HepG2 (cell line): ENCODE measurements around the gene SH3GL2. TPM values are rescaled to one million over a fixed set of nuclear protein-coding genes. Genes with fewer than 3 reads are reported as not detected.

Experiments used
- ATAC-seq: fragments of 200-7000 bp; cut with Tn5 transposase; 3 replicates; pipeline ENCODE4 v1.9.1; 2020; ENCODE audit warnings: mild to moderate bottlenecking, moderate library complexity
- BruUV-seq: library from RNA; stranded (reverse); fragments of 400-500 nt; replicated peaks from 2 replicates; lab custom pipeline; 2021; lab: Mats Ljungman, UMichigan
- CTCF ChIA-PET: fragments of 300-600 bp; formaldehyde crosslinking; extraction: SDS; loops from one replicate; lab custom pipeline; 2021; ENCODE audit warnings: low total read pairs, inconsistent platforms, low intra/inter-chr PET ratio; lab: Yijun Ruan, JAX
- POLR2A ChIA-PET: fragments of 350-600 bp; sonication (Branson Sonifier 250); formaldehyde crosslinking; loops from one replicate; lab custom pipeline; 2020; ENCODE audit warnings: antibody characterized with exemption, inconsistent platforms; lab: Yijun Ruan, JAX
- DNase-seq: peaks from one replicate; pipeline ENCODE4 v3.0.0-alpha.2; 2015; ENCODE audit warnings: low spot score
- FAIRE-seq: peaks from 3 replicates; lab custom pipeline; 2011; peaks lifted over from hg19 to GRCh38; lab: Jason Lieb, UNC
- H2AFZ ChIP-seq: one replicate; pipeline ENCODE4 v1.6.1; 2011; ENCODE audit warnings: low read length, inconsistent platforms
- H3K27ac ChIP-seq: fragments of 300-600 bp; 3 replicates; pipeline ENCODE4 v1.8.0; 2011; ENCODE audit warnings: mixed run types, mild to moderate bottlenecking, mixed read lengths, low read length, inconsistent platforms; ENCODE audit not compliant: insufficient read depth; ENCODE audit errors: extremely low read length
- H3K27me3 ChIP-seq, 2 experiments: fragments of 200-600 bp in 1 of 2; 2 replicates in 1 of 2; 3 replicates in 1 of 2; pipeline versions ENCODE4 v1.6.0 to v1.8.0; 2011; ENCODE audit warnings: low read length in 2 of 2, mild to moderate bottlenecking in 2 of 2, moderate library complexity in 2 of 2, inconsistent platforms in 1 of 2; ENCODE audit not compliant: insufficient read depth in 2 of 2, control insufficient read depth in 1 of 2
- H3K36me3 ChIP-seq, 2 experiments: fragments of 200-600 bp in 1 of 2; replicated peaks in 1 of 2; 2 replicates in 1 of 2; 3 replicates in 1 of 2; pipeline versions ENCODE4 v1.5.1 to v1.8.0; 2011; ENCODE audit warnings: low read length in 2 of 2, inconsistent platforms in 1 of 2; ENCODE audit not compliant: insufficient read depth in 2 of 2, control insufficient read depth in 1 of 2
- H3K4me1 ChIP-seq: 2 replicates; pipeline ENCODE4 v1.5.1; 2012; ENCODE audit warnings: low read length, inconsistent platforms; ENCODE audit not compliant: insufficient read depth
- H3K4me2 ChIP-seq: 2 replicates; pipeline ENCODE4 v1.6.0; 2011; ENCODE audit warnings: low read depth, low read length, inconsistent platforms
- H3K4me3 ChIP-seq, 3 experiments: fragments of 200-600 bp in 1 of 3; sonication (generic), shearing (Covaris generic) in 1 of 3; replicated peaks in 1 of 3; 2 replicates each; pipeline ENCODE4 v1.5.1; 2011 to 2016; ENCODE audit warnings: low read length in 3 of 3, inconsistent platforms in 2 of 3, low read depth in 2 of 3, mild to moderate bottlenecking in 2 of 3, control low read depth in 1 of 3, mixed read lengths in 1 of 3; ENCODE audit not compliant: insufficient read depth in 1 of 3
- H3K79me2 ChIP-seq: one replicate; pipeline ENCODE4 v1.6.1; 2011; ENCODE audit warnings: low read length, inconsistent platforms; ENCODE audit not compliant: insufficient read depth
- H3K9ac ChIP-seq: 2 replicates; pipeline ENCODE4 v1.6.0; 2011; ENCODE audit warnings: mild to moderate bottlenecking, low read depth, low read length, inconsistent platforms; ENCODE audit not compliant: insufficient read depth
- H3K9me3 ChIP-seq: 2 replicates; pipeline ENCODE4 v1.5.1; 2012; ENCODE audit warnings: mild to moderate bottlenecking, low read length
- H4K20me1 ChIP-seq: 2 replicates; pipeline ENCODE4 v1.6.0; 2011; ENCODE audit warnings: inconsistent platforms, mild to moderate bottlenecking, low read length, moderate library complexity; ENCODE audit not compliant: insufficient read depth
- ERF ChIP-seq: IDR thresholded peaks from 2 replicates; pipeline ENCODE4 v1.6.1; 2018; ENCODE audit warnings: missing biosample characterization, missing genetic modification reagents
- MBD4 ChIP-seq: IDR thresholded peaks from 2 replicates; pipeline ENCODE4 v1.6.1; 2012; ENCODE audit warnings: low read length, inconsistent platforms, borderline replicate concordance
- PLSCR1 ChIP-seq: sonication (generic); formaldehyde crosslinking; IDR thresholded peaks from 2 replicates; pipeline ENCODE4 v1.5.0; 2020; ENCODE audit warnings: missing genetic modification reagents, mild to moderate bottlenecking, borderline replicate concordance
- ZZZ3 ChIP-seq: sonication (generic); formaldehyde crosslinking; IDR thresholded peaks from 2 replicates; pipeline ENCODE4 v1.4.0; 2020; ENCODE audit warnings: missing genetic modification reagents, mild to moderate bottlenecking, borderline replicate concordance
- WGBS: methylation state at CpG from one replicate; pipeline ENCODE4 v1.1.6; 2017; ENCODE audit warnings: low lambda C conversion rate; 5-methylcytosine and 5-hydroxymethylcytosine counted together
- in situ Hi-C: cut with HindIII; loops from 2 replicates; pipeline ENCODE4 v1.10.0; 2017; ENCODE audit warnings: low pct_unique_long_range_greater_than_20kb; ENCODE audit not compliant: extremely low pct_ligation_motif_present
- intact Hi-C: fragments of 100-400 bp; cut with micrococcal nuclease; formaldehyde crosslinking; loops from one replicate; pipeline ENCODE4 v1.10.0; 2022; ENCODE audit not compliant: unreplicated experiment
- polyA plus RNA-seq, 8 experiments: library from polyadenylated mRNA; depleted of rRNA in 3 of 8; stranded (reverse) in 7 of 8; unstranded in 1 of 8; fragments of >200 nt; fragmentation: Illumina TruSeq in 4 of 8; extraction: Trizol in 4 of 8; gene quantifications; 2 replicates each; pipeline versions ENCODE4 v1.2.1 to v1.2.3, GENCODE V29; 2011 to 2016; ENCODE audit warnings: low read depth in 4 of 8, missing spikeins in 1 of 8, mixed read lengths in 1 of 8; ENCODE audit not compliant: insufficient read depth in 1 of 8
- total RNA-seq, 5 experiments: library from RNA; depleted of rRNA; stranded (reverse); fragments of >200 nt; fragmentation: Illumina TruSeq; extraction: Trizol; gene quantifications; 2 replicates each; pipeline ENCODE4 v1.2.3, GENCODE V29; 2016; ENCODE audit warnings: low read depth in 1 of 5

SH3GL2 gene
- total and polyA plus RNA-seq, 2 of the 13 experiments (the other 11 are each of a cell fraction or from before 2014, with no cell fraction given), result 0.04 TPM; not detected in 1

GRCh38 chr9:17694336-17694735, 115.5 kb downstream of the SH3GL2 start:
- H3K79me2 ChIP-seq, result no peaks in the 10 kb centered on the region
- H3K36me3 ChIP-seq, result no peaks in the 10 kb centered on the region
- no peak overlapping the region for H3K27ac ChIP-seq
- DNase-seq, result no peak
- in situ Hi-C loops (no loop called here), intact Hi-C loops (no loop called here)
- ChIA-PET CTCF (no interaction called here), POLR2A (no interaction called here)
- no peak overlapping the region for H3K4me3 ChIP-seq
- no peaks in the 10 kb centered on the region for H3K4me1 ChIP-seq
- H3K9ac ChIP-seq, result no peak overlapping the region
- no peaks in the 10 kb centered on the region for H3K27me3 ChIP-seq
- no TSS peak for BruUV-seq
- ATAC-seq, result no peak
- no peaks in the 10 kb centered on the region for H3K9me3 ChIP-seq
- H4K20me1 ChIP-seq, result no peaks in the 10 kb centered on the region
- no peak overlapping the region for H2AFZ ChIP-seq
- no peak overlapping the region for H3K4me2 ChIP-seq
- no peak for FAIRE-seq
- 0% methylated on average over 2 of the region's 2 CpGs for WGBS
- no peak for TF ChIP-seq ERF (CRISPR knock-in tag)
- no peak for TF ChIP-seq ZZZ3 (CRISPR knock-in tag)
- TF ChIP-seq, all 625 proteins: peak for 0

- ChIA-PET CTCF (no interaction called here), POLR2A (no interaction called here)
- BruUV-seq, result no TSS peak
- H3K4me2 ChIP-seq, result no peak overlapping the region
- no peaks in the 10 kb centered on the region for H3K4me1 ChIP-seq
- no peak for DNase-seq
- H2AFZ ChIP-seq, result no peak overlapping the region
- no peaks in the 10 kb centered on the region for H3K9me3 ChIP-seq
- WGBS, result 0% methylated on average over 3 of the region's 3 CpGs
- H3K27me3 ChIP-seq, result no peaks in the 10 kb centered on the region
- in situ Hi-C loops, result no loop called here
- no peaks in the 10 kb centered on the region for H4K20me1 ChIP-seq
- H3K27ac ChIP-seq, result no peak overlapping the region
- H3K4me3 ChIP-seq, result no peak overlapping the region
- intact Hi-C loops, result no loop called here
- H3K79me2 ChIP-seq, result no peaks in the 10 kb centered on the region
- no peaks in the 10 kb centered on the region for H3K36me3 ChIP-seq
- ATAC-seq, result no peak
- no peak overlapping the region for H3K9ac ChIP-seq
- no peak for TF ChIP-seq PLSCR1 (CRISPR knock-in tag)
- TF ChIP-seq MBD4, result no peak
- FAIRE-seq, result no peak
These were observed 116.6 kb downstream of the SH3GL2 start for GRCh38 chr9:17695482-17695881.
